Activated T-helper 1 cell treated with Interleukin-2 at 50 U/mL for 16 hours (primary cell): Measurements from ENCODE around the gene DHDDS.
A peak's percentile ranks its signal among the peaks of the same experiment; 100 is the strongest.

ENCODE experiments used
- DNase-seq: peaks from one replicate; pipeline ENCODE4 v3.0.0-alpha.2; 2020; ENCODE audit warnings: low read depth

Gene DHDDS

GRCh38 chr1:26417111-26417759 lies 14.9 kb upstream of the DHDDS start:
- DNase-seq = peak; percentile 70

- DNase-seq = no peak
Measured at GRCh38 chr1:26418865-26419349, 13.2 kb upstream of the DHDDS start.

GRCh38 chr1:26419494-26419893 lies 12.6 kb upstream of the DHDDS start:
- no peak for DNase-seq

GRCh38 chr1:26429721-26430120 lies 2.4 kb upstream of the DHDDS start:
- DNase-seq = no peak

GRCh38 chr1:26432793-26433192 lies 672 bp downstream of the DHDDS start:
- DNase-seq = no peak

- no peak for DNase-seq
Measured at GRCh38 chr1:26434161-26434752, 2.1 kb downstream of the DHDDS start.

GRCh38 chr1:26438041-26438440 lies 5.9 kb downstream of the DHDDS start:
- no peak for DNase-seq

- DNase-seq = no peak
Measured at GRCh38 chr1:26440259-26440658, 8.1 kb downstream of the DHDDS start.

- DNase-seq = no peak
Measured at GRCh38 chr1:26449868-26450267, 17.7 kb downstream of the DHDDS start.

GRCh38 chr1:26450908-26451307 lies 18.8 kb downstream of the DHDDS start:
- DNase-seq = no peak

GRCh38 chr1:26452459-26453183 lies 20.5 kb downstream of the DHDDS start:
- no peak for DNase-seq

- DNase-seq = no peak
Measured at GRCh38 chr1:26459148-26459547, 27.0 kb downstream of the DHDDS start.

- DNase-seq = no peak
Measured at GRCh38 chr1:26459573-26460031, 27.5 kb downstream of the DHDDS start.

- no peak for DNase-seq
Measured at GRCh38 chr1:26468911-26469310, 36.8 kb downstream of the DHDDS start.

- DNase-seq = no peak
Measured at GRCh38 chr1:26469558-26469957, 37.4 kb downstream of the DHDDS start.

GRCh38 chr1:26470878-26471497 lies 38.9 kb downstream of the DHDDS start:
- DNase-seq = no peak

GRCh38 chr1:26471498-26472319 lies 39.6 kb downstream of the DHDDS start:
- DNase-seq = no peak

- peak; percentile 80 for DNase-seq
Measured at GRCh38 chr1:26472320-26472900, 40.3 kb downstream of the DHDDS start, which contains the start of gene HMGN2. TSS of gene HMGN2 (plus strand) at chr1:26472440. CDS start at chr1:26472613, 173 bp downstream.

GRCh38 chr1:26472901-26473845 lies 41.1 kb downstream of the DHDDS start:
- peak; percentile 97 for DNase-seq

- no peak for DNase-seq
Measured at GRCh38 chr1:26474818-26475217, 42.7 kb downstream of the DHDDS start.
